ELF-1 (cell line): ENCODE results near the gene CSH2.
A peak's percentile ranks its signal among the peaks of the same experiment; 100 is the strongest.
"Not testable (repeated sequence)": the region's sequence is repeated elsewhere in the genome, so short reads cannot be mapped to it uniquely, and the experiment has no call there.

Experiments
- DNase-seq: peaks from one replicate; pipeline ENCODE4 v3.0.0-alpha.2; 2016; ENCODE audit warnings: low read depth, low spot score

Gene CSH2

GRCh38 chr17:63873577-63873976 is at the start of gene CSH2:
TSS of gene CSH2 (minus strand) at chr17:63873677. CDS start at chr17:63873614, 63 bp downstream.
- DNase-seq = not testable (repeated sequence)

GRCh38 chr17:63922402-63922801 is 48.9 kb upstream of the CSH2 start:
- not testable (repeated sequence) for DNase-seq

GRCh38 chr17:63920779-63921178 is 47.3 kb upstream of the CSH2 start:
- not testable (repeated sequence) for DNase-seq

- DNase-seq = not testable (repeated sequence)
Measured at GRCh38 chr17:63920050-63920449, 46.6 kb upstream of the CSH2 start.

- peak; percentile 85 for DNase-seq
Measured at GRCh38 chr17:63919311-63919723, 45.8 kb upstream of the CSH2 start.

- DNase-seq = not testable (repeated sequence)
Measured at GRCh38 chr17:63918789-63919305, 45.4 kb upstream of the CSH2 start, which contains the start of gene GH1. TSS of gene GH1 (minus strand) at chr17:63918839. CDS start at chr17:63918776, 63 bp downstream.

- DNase-seq = peak; percentile 83
Measured at GRCh38 chr17:63918305-63918704, 44.8 kb upstream of the CSH2 start.

- no peak for DNase-seq
Measured at GRCh38 chr17:63917646-63918045, 44.2 kb upstream of the CSH2 start.

- not testable (repeated sequence) for DNase-seq
Measured at GRCh38 chr17:63917206-63917605, 43.7 kb upstream of the CSH2 start.

GRCh38 chr17:63916566-63917185 is 43.2 kb upstream of the CSH2 start:
- no peak for DNase-seq

- DNase-seq = not testable (repeated sequence)
Measured at GRCh38 chr17:63915753-63916152, 42.3 kb upstream of the CSH2 start.

GRCh38 chr17:63914471-63914870 is 41.0 kb upstream of the CSH2 start:
- no peak for DNase-seq

- peak; percentile 79 for DNase-seq
Measured at GRCh38 chr17:63911657-63912100, 38.2 kb upstream of the CSH2 start.

GRCh38 chr17:63911041-63911635 is 37.7 kb upstream of the CSH2 start, which contains the start of gene CSHL1:
TSS of gene CSHL1 (minus strand) at chr17:63911258. CDS start at chr17:63911196, 62 bp downstream.
- DNase-seq = no peak

GRCh38 chr17:63910096-63910495 is 36.6 kb upstream of the CSH2 start:
- DNase-seq = no peak

GRCh38 chr17:63909586-63909985 is 36.1 kb upstream of the CSH2 start:
- not testable (repeated sequence) for DNase-seq

GRCh38 chr17:63907161-63907778 is 33.8 kb upstream of the CSH2 start:
- peak; percentile 37 for DNase-seq

- not testable (repeated sequence) for DNase-seq
Measured at GRCh38 chr17:63904796-63905195, 31.3 kb upstream of the CSH2 start.

GRCh38 chr17:63903787-63904201 is 30.3 kb upstream of the CSH2 start:
- not testable (repeated sequence) for DNase-seq

GRCh38 chr17:63901971-63902370 is 28.5 kb upstream of the CSH2 start:
- DNase-seq = not testable (repeated sequence)

GRCh38 chr17:63898899-63899798 is 25.7 kb upstream of the CSH2 start:
- not testable (repeated sequence) for DNase-seq
